Measurements from ENCODE around the gene ATF1.

ATF1 gene

GRCh38 chr12:50839042-50839441 is 75.1 kb downstream of the ATF1 start:
- TF ChIP-seq, protein P1, sequence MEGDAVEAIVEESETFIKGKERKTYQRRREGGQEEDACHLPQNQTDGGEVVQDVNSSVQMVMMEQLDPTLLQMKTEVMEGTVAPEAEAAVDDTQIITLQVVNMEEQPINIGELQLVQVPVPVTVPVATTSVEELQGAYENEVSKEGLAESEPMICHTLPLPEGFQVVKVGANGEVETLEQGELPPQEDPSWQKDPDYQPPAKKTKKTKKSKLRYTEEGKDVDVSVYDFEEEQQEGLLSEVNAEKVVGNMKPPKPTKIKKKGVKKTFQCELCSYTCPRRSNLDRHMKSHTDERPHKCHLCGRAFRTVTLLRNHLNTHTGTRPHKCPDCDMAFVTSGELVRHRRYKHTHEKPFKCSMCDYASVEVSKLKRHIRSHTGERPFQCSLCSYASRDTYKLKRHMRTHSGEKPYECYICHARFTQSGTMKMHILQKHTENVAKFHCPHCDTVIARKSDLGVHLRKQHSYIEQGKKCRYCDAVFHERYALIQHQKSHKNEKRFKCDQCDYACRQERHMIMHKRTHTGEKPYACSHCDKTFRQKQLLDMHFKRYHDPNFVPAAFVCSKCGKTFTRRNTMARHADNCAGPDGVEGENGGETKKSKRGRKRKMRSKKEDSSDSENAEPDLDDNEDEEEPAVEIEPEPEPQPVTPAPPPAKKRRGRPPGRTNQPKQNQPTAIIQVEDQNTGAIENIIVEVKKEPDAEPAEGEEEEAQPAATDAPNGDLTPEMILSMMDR (IDR thresholded peaks at IDR 0.05; ENCODE audit: low read depth, low read length, poor library complexity, severe bottlenecking), result no peak
- no peak for TF ChIP-seq EZH2phosphoT487 (IDR thresholded peaks at IDR 0.05; ENCODE audit: borderline replicate concordance, low read length)
- no peak overlapping the region for H3K4me2 ChIP-seq (ENCODE audit: low read length)
- H3K36me3 ChIP-seq (ENCODE audit: control insufficient read depth, low read length), result no peaks in the 10 kb centered on the region
- peaks cover 18% of the 10 kb centered on the region for H3K27me3 ChIP-seq (ENCODE audit: control insufficient read depth, low read length)
- H4K20me1 ChIP-seq (ENCODE audit: control insufficient read depth, insufficient read depth, low read depth, low read length), result no peaks in the 10 kb centered on the region
- H3K27ac ChIP-seq (ENCODE audit: low read depth, low read length), result no peak overlapping the region
- no peaks in the 10 kb centered on the region for H3K79me2 ChIP-seq (ENCODE audit: control insufficient read depth, low read length)
- no peak overlapping the region for H3K4me3 ChIP-seq (ENCODE audit: low read length)
- H3K9me2 ChIP-seq (replicated peaks; ENCODE audit: control insufficient read depth, low read length), result no peaks in the 10 kb centered on the region
- no peaks in the 10 kb centered on the region for H3F3A ChIP-seq (ENCODE audit: control insufficient read depth, insufficient read depth)
- no peaks in the 10 kb centered on the region for H3K4me1 ChIP-seq (ENCODE audit: control insufficient read depth, low read length)
- peaks cover 5% of the 10 kb centered on the region for H3K9me3 ChIP-seq (ENCODE audit: control insufficient read depth, insufficient read depth, low read length)

- no peaks in the 10 kb centered on the region for H3K36me3 ChIP-seq (ENCODE audit: control insufficient read depth, low read length)
- H3K79me2 ChIP-seq (ENCODE audit: control insufficient read depth, low read length), result no peaks in the 10 kb centered on the region
- no peaks in the 10 kb centered on the region for H3K9me3 ChIP-seq (ENCODE audit: control insufficient read depth, insufficient read depth, low read length)
- no peaks in the 10 kb centered on the region for H3F3A ChIP-seq (ENCODE audit: control insufficient read depth, insufficient read depth)
- H3K4me2 ChIP-seq (ENCODE audit: low read length), result no peak overlapping the region
- H3K27me3 ChIP-seq (ENCODE audit: control insufficient read depth, low read length), result peaks cover 24% of the 10 kb centered on the region
- no peaks in the 10 kb centered on the region for H3K9me2 ChIP-seq (replicated peaks; ENCODE audit: control insufficient read depth, low read length)
- no peak overlapping the region for H3K27ac ChIP-seq (ENCODE audit: low read depth, low read length)
- no peaks in the 10 kb centered on the region for H3K4me1 ChIP-seq (ENCODE audit: control insufficient read depth, low read length)
- no peak for TF ChIP-seq EZH2phosphoT487 (IDR thresholded peaks at IDR 0.05; ENCODE audit: borderline replicate concordance, low read length)
- TF ChIP-seq, protein P1 (IDR thresholded peaks at IDR 0.05; ENCODE audit: low read depth, low read length, poor library complexity, severe bottlenecking), result no peak
- H3K4me3 ChIP-seq (ENCODE audit: low read length), result no peak overlapping the region
- H4K20me1 ChIP-seq (ENCODE audit: control insufficient read depth, insufficient read depth, low read depth, low read length), result no peaks in the 10 kb centered on the region
Measured at GRCh38 chr12:50840809-50841487, 77.0 kb downstream of the ATF1 start.

DNA sequence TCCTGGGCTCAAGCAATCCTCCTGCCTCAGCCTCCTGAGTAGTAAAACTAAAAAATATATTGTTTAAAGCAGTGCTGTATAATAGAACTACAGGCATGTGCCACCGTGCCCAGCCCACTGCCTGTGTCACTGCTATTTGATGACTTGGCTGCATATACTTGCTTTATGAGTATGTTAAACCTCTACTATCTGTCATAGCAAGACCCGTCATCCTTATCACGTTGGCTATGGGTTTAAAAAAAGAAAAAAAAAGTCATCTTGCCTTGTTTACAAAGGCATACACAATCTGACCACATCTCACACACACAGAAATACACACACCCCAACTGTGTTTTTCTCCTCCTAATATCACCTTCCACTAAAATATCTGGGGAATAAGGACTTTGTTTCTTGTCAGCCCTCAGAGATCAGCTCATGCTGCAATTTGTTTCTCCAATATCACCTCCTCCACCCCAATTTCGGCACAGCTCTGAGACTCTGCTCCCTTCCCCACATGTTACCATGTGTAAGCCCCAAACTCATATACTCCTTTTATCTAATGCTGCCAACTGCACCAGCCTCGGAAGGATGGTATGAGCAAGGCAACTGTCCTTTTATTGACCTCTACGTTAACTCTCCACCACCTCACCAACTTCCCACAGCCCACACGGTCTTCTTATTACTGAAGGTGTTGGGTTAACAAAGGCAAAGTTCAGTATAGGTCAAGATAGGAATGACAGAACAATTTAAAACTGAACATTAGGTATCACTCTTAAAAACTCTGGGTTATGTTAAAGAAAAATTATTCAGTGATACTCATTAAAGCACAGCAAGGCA is 78.0 kb downstream of the ATF1 start:
- H4K20me1 ChIP-seq (ENCODE audit: control insufficient read depth, insufficient read depth, low read depth, low read length), result no peaks in the 10 kb centered on the region
- H3K36me3 ChIP-seq (ENCODE audit: control insufficient read depth, low read length), result no peaks in the 10 kb centered on the region
- H3K79me2 ChIP-seq (ENCODE audit: control insufficient read depth, low read length), result no peaks in the 10 kb centered on the region
- no peak overlapping the region for H3K27ac ChIP-seq (ENCODE audit: low read depth, low read length)
- H3K4me1 ChIP-seq (ENCODE audit: control insufficient read depth, low read length), result no peaks in the 10 kb centered on the region
- no peak overlapping the region for H3K4me2 ChIP-seq (ENCODE audit: low read length)
- H3K9me2 ChIP-seq (replicated peaks; ENCODE audit: control insufficient read depth, low read length), result no peaks in the 10 kb centered on the region
- no peak overlapping the region for H3K4me3 ChIP-seq (ENCODE audit: low read length)
- TF ChIP-seq, protein P1 (IDR thresholded peaks at IDR 0.05; ENCODE audit: low read depth, low read length, poor library complexity, severe bottlenecking), result no peak
- TF ChIP-seq EZH2phosphoT487 (IDR thresholded peaks at IDR 0.05; ENCODE audit: borderline replicate concordance, low read length), result no peak
- H3K27me3 ChIP-seq (ENCODE audit: control insufficient read depth, low read length), result peaks cover 24% of the 10 kb centered on the region
- H3K9me3 ChIP-seq (ENCODE audit: control insufficient read depth, insufficient read depth, low read length), result no peaks in the 10 kb centered on the region
- H3F3A ChIP-seq (ENCODE audit: control insufficient read depth, insufficient read depth), result no peaks in the 10 kb centered on the region

Data from DOHH2 (cell line).